ENCODE data around the gene ZNF384.
A peak's percentile ranks its signal among the peaks of the same experiment; 100 is the strongest.
"Not testable (repeated sequence)": the region's sequence is repeated elsewhere in the genome, so short reads cannot be mapped to it uniquely, and the experiment has no call there.

The ZNF384 gene

DNA sequence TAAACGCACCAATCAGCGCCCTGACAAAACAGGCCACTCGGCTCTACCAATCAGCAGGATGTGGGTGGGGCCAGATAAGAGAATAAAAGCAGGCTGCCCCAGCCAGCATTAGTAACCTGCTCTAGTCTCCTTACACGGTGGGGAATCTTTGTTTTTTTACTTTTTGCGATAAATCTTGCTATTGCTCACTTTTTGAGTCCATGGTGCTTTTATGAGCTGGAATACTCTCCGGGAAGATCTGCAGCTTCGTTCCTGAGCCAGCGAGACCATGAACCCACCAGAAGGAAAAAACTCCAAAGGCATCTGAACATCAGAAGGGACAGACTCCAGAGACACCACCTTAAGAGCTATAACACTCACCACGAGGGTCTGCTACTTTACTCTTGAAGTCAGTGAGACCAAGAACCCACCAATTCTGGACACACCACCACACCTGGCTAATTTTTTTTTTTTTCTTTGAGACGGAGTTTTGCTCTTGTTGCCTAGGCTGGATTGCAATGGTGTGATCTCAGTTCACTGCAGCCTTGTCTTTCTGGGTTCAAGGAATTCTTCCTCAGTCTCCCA lies 27.8 kb upstream of the ZNF384 start:
- DNase-seq (ENCODE audit: low read depth) = no peak
- H3K4me3 ChIP-seq (ENCODE audit: low read depth, low read length) = no peak overlapping the region
- TF ChIP-seq MYC (IDR thresholded peaks at IDR 0.05; ENCODE audit: low read depth, low read length) (no peak), POLR2A (IDR thresholded peaks at IDR 0.05; ENCODE audit: extremely low read depth, insufficient read length) (no peak)
- TF ChIP-seq, protein P1, sequence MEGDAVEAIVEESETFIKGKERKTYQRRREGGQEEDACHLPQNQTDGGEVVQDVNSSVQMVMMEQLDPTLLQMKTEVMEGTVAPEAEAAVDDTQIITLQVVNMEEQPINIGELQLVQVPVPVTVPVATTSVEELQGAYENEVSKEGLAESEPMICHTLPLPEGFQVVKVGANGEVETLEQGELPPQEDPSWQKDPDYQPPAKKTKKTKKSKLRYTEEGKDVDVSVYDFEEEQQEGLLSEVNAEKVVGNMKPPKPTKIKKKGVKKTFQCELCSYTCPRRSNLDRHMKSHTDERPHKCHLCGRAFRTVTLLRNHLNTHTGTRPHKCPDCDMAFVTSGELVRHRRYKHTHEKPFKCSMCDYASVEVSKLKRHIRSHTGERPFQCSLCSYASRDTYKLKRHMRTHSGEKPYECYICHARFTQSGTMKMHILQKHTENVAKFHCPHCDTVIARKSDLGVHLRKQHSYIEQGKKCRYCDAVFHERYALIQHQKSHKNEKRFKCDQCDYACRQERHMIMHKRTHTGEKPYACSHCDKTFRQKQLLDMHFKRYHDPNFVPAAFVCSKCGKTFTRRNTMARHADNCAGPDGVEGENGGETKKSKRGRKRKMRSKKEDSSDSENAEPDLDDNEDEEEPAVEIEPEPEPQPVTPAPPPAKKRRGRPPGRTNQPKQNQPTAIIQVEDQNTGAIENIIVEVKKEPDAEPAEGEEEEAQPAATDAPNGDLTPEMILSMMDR (IDR thresholded peaks at IDR 0.05; ENCODE audit: low read depth, low read length) = no peak
- TF ChIP-seq, protein P2, sequence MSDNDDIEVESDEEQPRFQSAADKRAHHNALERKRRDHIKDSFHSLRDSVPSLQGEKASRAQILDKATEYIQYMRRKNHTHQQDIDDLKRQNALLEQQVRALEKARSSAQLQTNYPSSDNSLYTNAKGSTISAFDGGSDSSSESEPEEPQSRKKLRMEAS (IDR thresholded peaks at IDR 0.05; ENCODE audit: low read depth, low read length) = no peak

DNA sequence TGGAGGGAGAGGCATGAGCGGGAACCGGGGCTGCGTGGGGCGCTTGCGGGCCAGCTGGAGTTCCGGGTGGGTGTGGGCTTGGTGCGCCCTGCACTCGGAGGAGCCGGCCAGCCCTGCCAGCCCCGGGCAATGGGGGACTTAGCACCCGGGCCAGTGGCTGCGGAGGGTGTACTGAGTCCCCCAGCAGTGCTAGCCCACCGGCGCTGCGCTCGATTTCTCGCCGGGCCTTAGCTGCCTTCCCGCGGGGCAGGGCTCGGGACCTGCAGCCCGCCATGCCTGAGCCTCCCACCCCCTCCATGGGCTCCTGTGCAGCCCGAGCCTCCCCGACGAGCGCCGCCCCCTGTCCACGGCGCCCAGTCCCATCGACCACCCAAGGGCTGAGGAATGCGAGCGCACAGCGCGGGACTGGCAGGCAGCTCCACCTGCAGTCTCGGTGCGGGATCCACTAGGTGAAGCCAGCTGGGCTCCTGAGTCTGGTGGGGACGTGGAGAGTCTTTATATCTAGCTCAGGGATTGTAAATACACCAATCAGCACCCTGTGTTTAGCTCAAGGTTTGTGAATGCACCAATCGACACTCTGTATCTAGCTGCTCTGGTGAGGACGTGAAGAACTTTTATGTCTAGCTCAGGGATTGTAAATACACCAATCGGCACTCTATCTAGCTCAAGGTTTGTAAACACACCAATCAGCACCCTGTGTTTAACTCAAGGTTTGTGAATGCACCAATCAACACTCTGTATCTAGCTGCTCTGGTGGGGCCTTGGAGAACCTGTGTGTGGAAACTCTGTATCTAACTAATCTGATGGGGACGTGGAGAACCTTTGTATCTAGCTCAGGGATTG lies 27.1 kb upstream of the ZNF384 start:
- not testable (repeated sequence) for DNase-seq (ENCODE audit: low read depth); H3K4me3 ChIP-seq (ENCODE audit: low read depth, low read length)

DNA sequence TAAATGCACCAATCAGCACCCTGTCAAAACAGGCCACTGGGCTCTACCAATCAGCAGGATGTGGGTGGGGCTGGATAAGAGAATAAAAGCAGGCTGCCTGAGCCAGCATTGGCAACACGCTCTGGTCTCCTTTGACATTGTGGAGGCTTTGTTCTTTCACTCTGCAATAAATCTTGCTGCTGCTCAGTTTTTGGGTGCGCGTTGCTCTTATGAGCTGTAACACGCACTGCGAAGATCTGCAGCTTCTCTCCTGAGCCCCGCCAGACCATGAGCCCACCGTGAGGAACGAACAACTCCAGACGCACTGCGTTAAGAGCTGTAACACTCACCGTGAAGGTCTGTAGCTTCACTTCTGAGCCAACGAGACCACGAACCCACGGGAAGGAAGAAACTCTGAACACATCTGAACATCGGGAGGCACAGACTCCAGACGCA lies 19.8 kb upstream of the ZNF384 start:
- no peak overlapping the region for H3K4me3 ChIP-seq (ENCODE audit: low read depth, low read length)
- no peak for DNase-seq (ENCODE audit: low read depth)
- TF ChIP-seq, protein P2 (IDR thresholded peaks at IDR 0.05; ENCODE audit: low read depth, low read length) = no peak
- TF ChIP-seq, protein P1 (IDR thresholded peaks at IDR 0.05; ENCODE audit: low read depth, low read length) = no peak
- TF ChIP-seq MYC (IDR thresholded peaks at IDR 0.05; ENCODE audit: low read depth, low read length) = no peak
- no peak for TF ChIP-seq POLR2A (IDR thresholded peaks at IDR 0.05; ENCODE audit: extremely low read depth, insufficient read length)

DNA sequence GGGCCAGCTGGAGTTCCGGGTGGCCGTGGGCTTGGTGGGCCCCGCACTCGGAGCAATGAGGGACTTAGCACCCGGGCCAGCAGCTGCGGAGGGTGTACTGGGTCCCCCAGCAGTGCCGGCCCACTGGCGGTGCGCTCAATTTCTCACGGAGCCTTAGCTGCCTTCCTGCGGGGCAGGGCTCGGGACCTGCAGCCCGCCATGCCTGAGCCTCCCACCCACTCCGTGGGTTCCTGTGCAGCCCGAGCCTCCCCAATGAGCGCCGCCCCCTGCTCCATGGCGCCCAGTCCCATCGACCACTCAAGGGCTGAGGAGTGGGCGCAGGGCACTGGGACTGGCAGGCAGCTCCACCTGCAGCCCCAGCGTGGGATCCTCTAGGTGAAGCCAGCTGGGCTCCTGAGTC lies 19.2 kb upstream of the ZNF384 start:
- not testable (repeated sequence) for H3K4me3 ChIP-seq (ENCODE audit: low read depth, low read length); DNase-seq (ENCODE audit: low read depth)

DNA sequence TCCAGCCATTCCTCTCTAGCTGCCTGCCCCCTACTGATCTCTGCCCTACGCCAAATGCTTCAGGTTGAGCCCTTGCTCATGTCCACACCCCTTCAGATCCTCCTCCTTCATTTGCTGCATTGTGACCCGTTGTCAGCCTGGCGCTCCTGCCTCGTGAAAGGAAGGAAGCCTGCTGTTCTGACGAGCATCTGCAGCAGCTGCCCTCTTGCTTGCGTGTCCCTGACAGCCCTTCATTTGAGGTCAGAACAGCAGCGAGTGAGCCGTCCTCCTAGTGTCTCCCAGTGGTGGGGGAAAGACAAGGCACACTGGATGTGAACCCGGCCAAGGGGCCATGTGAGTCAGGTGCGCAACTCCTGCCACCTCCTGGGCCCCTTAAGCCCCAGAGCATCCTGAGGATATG lies 14.5 kb upstream of the ZNF384 start:
- peak; percentile 61 for DNase-seq (ENCODE audit: low read depth)
- TF ChIP-seq, protein P1 (IDR thresholded peaks at IDR 0.05; ENCODE audit: low read depth, low read length) = peak; percentile 8
- no peak; the same call in 1 of the 2 replicates for TF ChIP-seq MYC (IDR thresholded peaks at IDR 0.05; ENCODE audit: low read depth, low read length)
- TF ChIP-seq, protein P2 (IDR thresholded peaks at IDR 0.05; ENCODE audit: low read depth, low read length) = peak; percentile 33; the same call in 1 of the 2 replicates
- no peak for TF ChIP-seq POLR2A (IDR thresholded peaks at IDR 0.05; ENCODE audit: extremely low read depth, insufficient read length)
- H3K4me3 ChIP-seq (ENCODE audit: low read depth, low read length) = no peak overlapping the region

DNA sequence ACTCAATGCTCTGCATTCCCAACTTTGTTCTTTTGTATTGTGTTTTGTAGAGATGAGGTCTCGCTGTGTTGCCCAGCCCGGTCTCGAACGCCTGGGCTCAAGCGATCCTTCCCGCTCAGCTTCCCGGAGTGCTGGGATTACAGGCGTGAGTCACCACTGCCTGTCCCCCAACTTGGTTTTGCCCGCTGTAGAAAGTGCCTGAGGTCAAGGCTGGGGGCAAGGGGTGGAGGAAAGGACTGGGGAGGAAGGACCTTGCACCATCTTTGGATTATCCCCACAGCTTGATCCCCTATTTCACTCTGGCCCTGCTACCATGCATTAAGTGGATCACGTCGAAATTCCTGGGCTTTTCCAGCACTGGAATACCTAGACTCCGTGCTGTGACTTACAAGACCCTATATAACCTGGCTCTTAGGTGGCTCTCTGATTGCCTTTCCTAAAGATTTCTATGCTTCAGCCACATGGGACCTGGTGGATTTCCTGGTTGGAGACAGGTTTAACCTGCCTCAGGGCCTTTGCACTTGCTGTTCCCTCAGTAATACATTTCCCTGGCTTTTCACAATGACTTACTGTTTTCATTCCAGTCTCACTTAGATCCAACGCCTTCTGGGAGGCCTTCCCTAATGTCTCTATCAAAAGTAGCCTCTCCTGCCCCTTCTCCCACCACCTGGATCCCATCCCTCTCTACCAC lies 12.0 kb upstream of the ZNF384 start:
- H3K4me3 ChIP-seq (ENCODE audit: low read depth, low read length) = no peak overlapping the region
- TF ChIP-seq, protein P1 (IDR thresholded peaks at IDR 0.05; ENCODE audit: low read depth, low read length) = no peak
- TF ChIP-seq, protein P2 (IDR thresholded peaks at IDR 0.05; ENCODE audit: low read depth, low read length) = no peak
- TF ChIP-seq MYC (IDR thresholded peaks at IDR 0.05; ENCODE audit: low read depth, low read length) (no peak), POLR2A (IDR thresholded peaks at IDR 0.05; ENCODE audit: extremely low read depth, insufficient read length) (no peak)
- DNase-seq (ENCODE audit: low read depth) = no peak
